MM.1S (cell line): ENCODE measurements around the gene TMIE.

Experiments used
- CTCF ChIP-seq: fragments of 300-600 bp; sonication (generic); IDR thresholded peaks from 2 replicates; pipeline ENCODE4 v1.5.1; 2016; ENCODE audit warnings: antibody characterized with exemption, low read length, mixed read lengths
- EZH2phosphoT487 ChIP-seq: fragments of 300-600 bp; sonication (generic); IDR thresholded peaks from 2 replicates; pipeline ENCODE4 v1.6.1; 2018; ENCODE audit warnings: antibody characterized with exemption, low read length

- no peak for TF ChIP-seq EZH2phosphoT487
- TF ChIP-seq CTCF = no peak
Observed at GRCh38 chr3:46670891-46671427, 30.2 kb upstream of the TMIE start.
